Gastroesophageal sphincter (tissue), 4 donors: ENCODE results near the gene VOPP1. TPM values are rescaled to one million over a fixed set of nuclear protein-coding genes. Genes with fewer than 3 reads are reported as not detected.
"Not testable (repeated sequence)": the region's sequence is repeated elsewhere in the genome, so short reads cannot be mapped to it uniquely, and the experiment has no call there.

Source experiments
- ATAC-seq: fragments of 150-250 bp; one replicate; pipeline ENCODE4 v1.9.1; 2016; ENCODE audit warnings: mild to moderate bottlenecking, moderate library complexity
- H3K27ac ChIP-seq, 4 donors: fragments of 200-600 bp; sonication (generic) in 3 of 4; 1 replicate in 3 of 4; 2 replicates in 1 of 4; pipeline ENCODE4 v1.5.1; 2016 to 2019
- H3K27me3 ChIP-seq: fragments of 200-600 bp; sonication (generic); one replicate; pipeline ENCODE4 v1.5.1; 2019
- H3K36me3 ChIP-seq, 2 donors: fragments of 200-600 bp; sonication (generic); one replicate each; pipeline ENCODE4 v1.5.1; 2019; ENCODE audit warnings: control low read depth in 1 of 2
- H3K4me1 ChIP-seq, 3 donors: fragments of 200-600 bp; sonication (generic); 1 replicate in 2 of 3; 2 replicates in 1 of 3; pipeline ENCODE4 v1.5.1; 2016 to 2019; ENCODE audit warnings: control low read depth in 2 of 3
- H3K4me3 ChIP-seq, 2 donors: fragments of 200-600 bp; sonication (generic); one replicate each; pipeline ENCODE4 v1.5.1; 2019; ENCODE audit warnings: mild to moderate bottlenecking in 1 of 2, moderate library complexity in 1 of 2
- H3K9me3 ChIP-seq, 3 donors: fragments of 200-600 bp; sonication (generic); one replicate each; pipeline ENCODE4 v1.5.1; 2017 to 2019; ENCODE audit warnings: control low read depth in 2 of 3
- EP300 ChIP-seq: sonication (generic); formaldehyde crosslinking; IDR thresholded peaks from one replicate; pipeline ENCODE4 v1.6.1; 2017; ENCODE audit warnings: antibody characterized with exemption, mild to moderate bottlenecking
- POLR2A ChIP-seq, 2 donors: fragments of 450-650 bp; IDR thresholded peaks; one replicate each; pipeline ENCODE4 v1.6.1; 2017; ENCODE audit warnings: antibody characterized with exemption in 2 of 2, mild to moderate bottlenecking in 2 of 2, moderate library complexity in 1 of 2
- POLR2AphosphoS5 ChIP-seq: sonication (generic); formaldehyde crosslinking; IDR thresholded peaks from one replicate; pipeline ENCODE4 v1.6.1; 2017; ENCODE audit warnings: antibody characterized with exemption
- WGBS, 2 donors: methylation state at CpG; one replicate each; pipeline ENCODE4 v1.1.5; 2018; ENCODE audit warnings: low coverage in 1 of 2; 5-methylcytosine and 5-hydroxymethylcytosine counted together
- total RNA-seq, 4 donors: library from RNA; depleted of rRNA; stranded (reverse); fragments of >200 nt; gene quantifications; one replicate each; pipeline ENCODE4 v1.1.0, GENCODE V29; 2016
- TF ChIP-seq, protein P1 (sequence below), 4 experiments: fragments of 200-600 bp in 2 of 4; fragments of 450-650 bp in 2 of 4; sonication (generic) in 1 of 4; IDR thresholded peaks; one replicate each; pipeline ENCODE4 v1.5.1; 2017 to 2019; ENCODE audit warnings: antibody characterized with exemption in 4 of 4, mild to moderate bottlenecking in 2 of 4, moderate library complexity in 2 of 4

VOPP1 gene
- total RNA-seq, 4 donors from 2014 or later = 20.5 to 51.6 (median 33.4) TPM

DNA sequence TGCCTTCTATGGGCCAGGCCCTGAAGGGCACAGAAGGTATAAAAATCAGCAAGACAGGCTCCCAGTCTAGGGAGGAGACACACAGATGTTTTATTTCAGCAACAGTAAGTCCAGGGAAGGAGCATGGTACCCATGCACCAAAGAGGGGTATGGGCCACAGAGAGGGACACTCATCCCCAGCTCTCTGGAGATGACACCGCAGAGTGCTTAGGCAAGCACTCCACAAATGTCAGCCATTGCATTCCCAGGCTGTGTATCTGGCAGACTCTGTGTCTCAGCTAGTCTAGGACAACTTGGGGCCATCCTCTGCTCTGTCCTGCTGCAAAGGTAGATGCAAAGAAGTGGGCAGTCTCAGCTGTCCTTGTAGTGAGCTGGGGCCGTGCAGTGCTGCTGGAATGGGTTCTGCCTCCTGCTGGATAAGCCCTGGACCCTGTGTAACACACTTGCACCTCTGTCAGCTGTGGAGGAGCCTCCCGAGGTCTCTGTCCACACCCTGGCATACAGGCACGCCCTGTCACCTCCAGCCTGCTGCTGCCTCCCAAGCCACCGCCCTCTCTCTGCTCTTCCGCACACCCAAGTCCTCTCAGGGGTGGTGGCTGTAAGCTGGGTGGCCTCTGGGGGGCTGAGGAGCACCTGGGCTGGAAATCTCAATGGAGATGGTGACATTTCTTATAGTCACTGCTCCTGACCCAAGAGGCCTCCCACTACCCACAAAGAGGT is 57.6 kb downstream of the VOPP1 start:
- Histone ChIP-seq H3K27me3 (no peaks in the 10 kb centered on the region), H3K36me3 (peaks cover 0 to 43% of the 10 kb centered on the region in 2 donors), H3K4me1 (peaks cover 0 to 13% (median 5%) of the 10 kb centered on the region in 3 donors), H3K4me3 (no peak overlapping the region), H3K27ac (no peak overlapping the region), H3K9me3 (no peaks in the 10 kb centered on the region)
- TF ChIP-seq EP300 (no peak), POLR2AphosphoS5 (no peak), POLR2A (IDR thresholded peaks at IDR 0.05) (no peak)
- TF ChIP-seq, protein P1, sequence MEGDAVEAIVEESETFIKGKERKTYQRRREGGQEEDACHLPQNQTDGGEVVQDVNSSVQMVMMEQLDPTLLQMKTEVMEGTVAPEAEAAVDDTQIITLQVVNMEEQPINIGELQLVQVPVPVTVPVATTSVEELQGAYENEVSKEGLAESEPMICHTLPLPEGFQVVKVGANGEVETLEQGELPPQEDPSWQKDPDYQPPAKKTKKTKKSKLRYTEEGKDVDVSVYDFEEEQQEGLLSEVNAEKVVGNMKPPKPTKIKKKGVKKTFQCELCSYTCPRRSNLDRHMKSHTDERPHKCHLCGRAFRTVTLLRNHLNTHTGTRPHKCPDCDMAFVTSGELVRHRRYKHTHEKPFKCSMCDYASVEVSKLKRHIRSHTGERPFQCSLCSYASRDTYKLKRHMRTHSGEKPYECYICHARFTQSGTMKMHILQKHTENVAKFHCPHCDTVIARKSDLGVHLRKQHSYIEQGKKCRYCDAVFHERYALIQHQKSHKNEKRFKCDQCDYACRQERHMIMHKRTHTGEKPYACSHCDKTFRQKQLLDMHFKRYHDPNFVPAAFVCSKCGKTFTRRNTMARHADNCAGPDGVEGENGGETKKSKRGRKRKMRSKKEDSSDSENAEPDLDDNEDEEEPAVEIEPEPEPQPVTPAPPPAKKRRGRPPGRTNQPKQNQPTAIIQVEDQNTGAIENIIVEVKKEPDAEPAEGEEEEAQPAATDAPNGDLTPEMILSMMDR (IDR thresholded peaks at IDR 0.05) = no peak
- ATAC-seq = no peak
- 100% methylated on average over 1 of the region's 6 CpGs; no CpG with 5 or more reads in 1 of the 2 donors for WGBS, 2 donors

DNA sequence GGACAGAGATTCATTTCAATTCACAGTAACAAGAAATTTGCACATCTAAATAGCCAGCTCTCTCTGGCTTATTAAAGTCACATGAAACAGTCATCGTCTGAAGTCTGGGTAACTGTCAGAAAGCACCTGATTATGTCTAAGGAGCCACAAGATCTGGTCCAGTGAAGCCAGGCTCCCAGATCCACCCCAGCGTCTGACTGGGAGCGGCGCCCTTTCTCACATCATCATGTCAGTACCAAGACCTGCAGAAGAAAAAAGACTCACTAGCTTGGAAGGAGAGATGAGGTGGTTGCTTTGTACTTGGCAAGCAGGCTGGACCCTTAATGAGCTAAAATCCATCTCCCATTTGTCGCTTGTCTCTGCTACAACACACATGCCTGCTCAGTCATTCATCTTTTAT is 58.4 kb downstream of the VOPP1 start:
- ATAC-seq = no peak
- Histone ChIP-seq H3K27ac (no peak overlapping the region), H3K9me3 (no peaks in the 10 kb centered on the region), H3K36me3 (peaks cover 0 to 35% of the 10 kb centered on the region in 2 donors), H3K4me3 (no peak overlapping the region), H3K4me1 (peaks cover 0 to 13% (median 5%) of the 10 kb centered on the region in 3 donors), H3K27me3 (no peaks in the 10 kb centered on the region)
- 90% methylated on average over 2 of the region's 5 CpGs; no CpG with 5 or more reads in 1 of the 2 donors for WGBS, 2 donors
- TF ChIP-seq, protein P1 (IDR thresholded peaks at IDR 0.05) = no peak
- TF ChIP-seq POLR2A (IDR thresholded peaks at IDR 0.05) = no peak

DNA sequence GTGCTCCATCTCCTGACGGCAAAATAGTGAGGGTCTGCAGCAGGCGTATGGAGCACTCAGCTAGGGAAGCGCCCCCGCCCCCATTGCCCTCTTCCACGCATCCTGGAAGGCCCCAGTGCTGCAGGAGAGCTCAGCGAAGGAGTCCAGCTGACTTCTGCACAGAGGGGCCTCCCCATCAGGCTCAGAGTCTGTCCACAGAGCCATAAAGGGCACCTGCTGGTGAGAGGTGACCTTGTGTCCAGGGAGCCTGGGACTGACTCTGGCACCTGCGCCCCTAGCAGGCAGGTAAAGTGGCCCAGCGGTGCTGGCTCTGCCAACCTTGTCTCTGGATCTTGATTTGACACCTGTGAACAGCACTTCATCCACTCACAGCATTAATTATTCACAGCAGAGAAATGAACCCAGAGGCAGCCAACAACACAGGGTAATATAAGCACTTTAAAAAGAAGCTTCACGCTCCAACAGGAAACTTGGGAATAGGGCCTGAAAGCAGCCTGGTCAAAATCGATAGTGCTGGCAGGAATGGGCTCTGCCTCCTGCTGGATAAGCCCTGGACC is 59.6 kb downstream of the VOPP1 start:
- ATAC-seq = no peak
- Histone ChIP-seq H3K36me3 (peaks cover 0 to 23% of the 10 kb centered on the region in 2 donors), H3K27me3 (no peaks in the 10 kb centered on the region), H3K4me1 (peaks cover 0 to 13% (median 5%) of the 10 kb centered on the region in 3 donors), H3K9me3 (no peaks in the 10 kb centered on the region), H3K27ac (no peak overlapping the region), H3K4me3 (no peak overlapping the region)
- TF ChIP-seq POLR2A (IDR thresholded peaks at IDR 0.05) (no peak), EP300 (no peak), POLR2AphosphoS5 (no peak)
- TF ChIP-seq, protein P1 (IDR thresholded peaks at IDR 0.05) = no peak
- WGBS, 2 donors = 82% methylated on average over 3 of the region's 10 CpGs; no CpG with 5 or more reads in 1 of the 2 donors

DNA sequence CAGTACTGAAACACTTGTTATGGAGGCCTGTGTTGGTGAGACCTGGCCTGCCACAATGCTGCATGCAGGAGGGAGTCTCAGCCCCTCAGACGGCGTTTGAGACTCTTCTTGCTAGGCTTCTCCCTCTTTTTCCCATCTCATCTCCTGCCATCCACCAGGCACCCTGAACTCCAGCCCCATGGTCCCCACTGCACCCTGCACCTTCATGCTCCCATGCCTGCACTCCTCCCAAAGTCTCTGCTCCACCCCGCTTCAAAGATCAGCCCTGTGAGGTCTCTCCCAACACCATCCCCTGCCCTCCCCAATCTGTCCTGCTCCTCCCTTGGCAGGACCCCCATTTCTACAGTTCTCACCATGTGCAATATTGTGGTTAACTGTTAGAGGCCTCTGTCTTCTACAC is 61.7 kb downstream of the VOPP1 start:
- ATAC-seq = no peak
- WGBS, 2 donors = 94 to 100% methylated on average over 1 to 3 of the region's 3 CpGs
- peaks cover 0 to 4% (median under 1%) of the 10 kb centered on the region in 3 donors for H3K4me1 ChIP-seq
- no peak for TF ChIP-seq POLR2A (IDR thresholded peaks at IDR 0.05)
- no peak for TF ChIP-seq EP300
- no peak for TF ChIP-seq POLR2AphosphoS5
- TF ChIP-seq, protein P1 (IDR thresholded peaks at IDR 0.05) = no peak
- H3K9me3 ChIP-seq = no peaks in the 10 kb centered on the region
- peaks cover 0 to 17% of the 10 kb centered on the region in 2 donors for H3K36me3 ChIP-seq
- no peak overlapping the region for H3K27ac ChIP-seq
- no peaks in the 10 kb centered on the region for H3K27me3 ChIP-seq
- H3K4me3 ChIP-seq = no peak overlapping the region

DNA sequence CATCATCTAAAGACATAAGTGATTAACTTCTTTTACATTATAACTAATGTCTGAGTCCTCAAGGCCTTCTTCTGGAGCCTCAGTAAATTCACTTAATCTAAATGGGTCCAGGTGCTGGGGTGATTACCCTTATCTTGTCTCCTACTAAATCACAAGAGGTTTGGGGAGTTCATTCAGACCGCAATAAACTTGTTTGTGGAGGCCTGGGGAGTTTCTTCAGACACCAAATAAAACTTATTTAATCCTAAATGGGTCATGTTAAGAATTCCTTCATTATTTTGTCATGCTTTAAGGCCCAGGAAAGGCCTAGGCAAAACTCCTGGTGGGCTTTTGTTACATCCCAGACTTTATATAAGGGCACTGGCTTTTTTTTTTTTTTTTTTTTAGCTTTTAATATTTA is 62.1 kb downstream of the VOPP1 start:
- H3K4me3 ChIP-seq, H3K9me3 ChIP-seq, ATAC-seq, H3K27ac ChIP-seq, H3K4me1 ChIP-seq, H3K27me3 ChIP-seq: not testable (repeated sequence)
- 90 to 95% methylated on average over 1 of the region's 1 CpG for WGBS, 2 donors
- H3K36me3 ChIP-seq = peaks cover 0 to 17% of the 10 kb centered on the region in 2 donors
